Choroid plexus epithelial cell (primary cell): ENCODE results near the gene MMP8.
"Not testable (repeated sequence)": the region's sequence is repeated elsewhere in the genome, so short reads cannot be mapped to it uniquely, and the experiment has no call there.

Source experiments
- DNase-seq: peaks from one replicate; pipeline ENCODE4 v3.0.0-alpha.2; 2010; ENCODE audit warnings: low read depth
- H3K4me3 ChIP-seq: 2 replicates; pipeline ENCODE4 v1.5.1; 2011; ENCODE audit warnings: low read depth, mild to moderate bottlenecking, control low read depth, low read length, moderate library complexity
- TF ChIP-seq, protein P1 (sequence below): conservative IDR thresholded peaks from 2 replicates; pipeline ENCODE4 v1.5.1; 2011; ENCODE audit warnings: low read depth, mild to moderate bottlenecking, control low read depth, inconsistent platforms, low read length, moderate library complexity

The MMP8 gene

DNA sequence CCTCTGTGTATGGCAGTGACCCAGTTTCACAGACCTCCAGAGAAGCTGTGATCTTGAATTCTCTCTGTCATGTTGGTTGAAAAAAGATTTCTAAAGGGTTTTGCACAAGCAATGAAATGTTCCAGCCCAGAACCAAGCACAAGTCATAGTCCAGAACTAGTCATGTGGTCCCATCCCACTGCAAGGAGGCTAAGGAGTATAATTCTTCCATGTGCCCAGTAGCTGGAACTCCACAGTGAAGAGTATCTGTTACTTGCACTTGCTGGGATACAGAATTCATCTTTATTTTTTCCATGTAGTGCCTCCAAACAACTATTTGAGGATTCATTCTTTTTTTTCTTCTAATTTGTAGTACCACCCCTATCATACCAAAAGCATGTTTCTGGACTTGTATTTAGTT lies 9.9 kb upstream of the MMP8 start:
- TF ChIP-seq, protein P1, sequence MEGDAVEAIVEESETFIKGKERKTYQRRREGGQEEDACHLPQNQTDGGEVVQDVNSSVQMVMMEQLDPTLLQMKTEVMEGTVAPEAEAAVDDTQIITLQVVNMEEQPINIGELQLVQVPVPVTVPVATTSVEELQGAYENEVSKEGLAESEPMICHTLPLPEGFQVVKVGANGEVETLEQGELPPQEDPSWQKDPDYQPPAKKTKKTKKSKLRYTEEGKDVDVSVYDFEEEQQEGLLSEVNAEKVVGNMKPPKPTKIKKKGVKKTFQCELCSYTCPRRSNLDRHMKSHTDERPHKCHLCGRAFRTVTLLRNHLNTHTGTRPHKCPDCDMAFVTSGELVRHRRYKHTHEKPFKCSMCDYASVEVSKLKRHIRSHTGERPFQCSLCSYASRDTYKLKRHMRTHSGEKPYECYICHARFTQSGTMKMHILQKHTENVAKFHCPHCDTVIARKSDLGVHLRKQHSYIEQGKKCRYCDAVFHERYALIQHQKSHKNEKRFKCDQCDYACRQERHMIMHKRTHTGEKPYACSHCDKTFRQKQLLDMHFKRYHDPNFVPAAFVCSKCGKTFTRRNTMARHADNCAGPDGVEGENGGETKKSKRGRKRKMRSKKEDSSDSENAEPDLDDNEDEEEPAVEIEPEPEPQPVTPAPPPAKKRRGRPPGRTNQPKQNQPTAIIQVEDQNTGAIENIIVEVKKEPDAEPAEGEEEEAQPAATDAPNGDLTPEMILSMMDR, result peak; percentile 4
- no peak for DNase-seq
- no peak overlapping the region for H3K4me3 ChIP-seq

DNA sequence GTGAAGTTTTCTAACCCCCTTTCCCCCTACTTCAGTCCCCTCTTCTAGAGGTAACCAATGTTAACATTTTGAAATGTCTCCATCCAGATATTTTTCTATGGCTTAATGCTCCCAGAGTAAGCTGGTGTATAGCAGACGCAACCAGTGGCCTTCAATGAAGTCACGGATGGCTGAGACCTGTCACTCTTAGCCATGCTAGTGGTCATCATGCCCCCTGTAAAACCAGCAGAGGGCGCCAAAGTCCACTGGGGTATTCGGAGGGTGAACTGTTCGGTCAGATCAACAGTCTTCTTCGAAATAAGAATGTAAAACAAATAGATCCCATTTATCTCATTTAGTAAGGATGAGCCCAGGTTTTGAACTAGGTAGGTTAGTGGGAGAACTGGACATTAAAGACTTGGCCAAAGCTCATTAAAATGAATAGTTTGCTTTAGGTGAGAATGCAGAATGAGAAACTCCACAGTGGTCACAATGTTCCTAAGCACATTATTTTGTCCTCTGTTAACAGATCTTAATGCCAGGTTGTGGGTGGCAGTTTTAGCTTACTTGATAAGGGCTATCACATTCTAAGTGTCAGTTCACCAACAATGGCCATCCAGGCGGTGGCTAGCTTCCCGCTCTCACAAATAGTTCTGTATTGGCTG lies 8.6 kb upstream of the MMP8 start:
- H3K4me3 ChIP-seq, result no peak overlapping the region
- TF ChIP-seq, protein P1, result peak; percentile 91
- peak; percentile 61 for DNase-seq

DNA sequence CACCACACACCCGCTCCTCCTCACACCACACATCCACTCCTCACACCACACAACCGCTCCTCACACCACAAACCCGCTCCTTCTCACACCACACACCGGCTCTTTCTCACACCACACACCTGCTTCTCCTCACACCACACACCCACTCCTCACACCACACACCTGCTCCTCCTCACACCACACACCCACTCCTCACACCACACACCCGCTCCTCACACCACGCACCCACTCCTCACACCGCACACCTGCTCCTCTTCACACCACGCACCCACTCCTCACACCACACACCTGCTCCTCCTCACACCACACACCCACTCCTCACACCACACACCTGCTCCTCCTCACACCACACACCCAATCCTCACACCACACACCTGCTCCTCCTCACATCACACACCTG lies 6.2 kb upstream of the MMP8 start:
- not testable (repeated sequence) for H3K4me3 ChIP-seq, DNase-seq

DNA sequence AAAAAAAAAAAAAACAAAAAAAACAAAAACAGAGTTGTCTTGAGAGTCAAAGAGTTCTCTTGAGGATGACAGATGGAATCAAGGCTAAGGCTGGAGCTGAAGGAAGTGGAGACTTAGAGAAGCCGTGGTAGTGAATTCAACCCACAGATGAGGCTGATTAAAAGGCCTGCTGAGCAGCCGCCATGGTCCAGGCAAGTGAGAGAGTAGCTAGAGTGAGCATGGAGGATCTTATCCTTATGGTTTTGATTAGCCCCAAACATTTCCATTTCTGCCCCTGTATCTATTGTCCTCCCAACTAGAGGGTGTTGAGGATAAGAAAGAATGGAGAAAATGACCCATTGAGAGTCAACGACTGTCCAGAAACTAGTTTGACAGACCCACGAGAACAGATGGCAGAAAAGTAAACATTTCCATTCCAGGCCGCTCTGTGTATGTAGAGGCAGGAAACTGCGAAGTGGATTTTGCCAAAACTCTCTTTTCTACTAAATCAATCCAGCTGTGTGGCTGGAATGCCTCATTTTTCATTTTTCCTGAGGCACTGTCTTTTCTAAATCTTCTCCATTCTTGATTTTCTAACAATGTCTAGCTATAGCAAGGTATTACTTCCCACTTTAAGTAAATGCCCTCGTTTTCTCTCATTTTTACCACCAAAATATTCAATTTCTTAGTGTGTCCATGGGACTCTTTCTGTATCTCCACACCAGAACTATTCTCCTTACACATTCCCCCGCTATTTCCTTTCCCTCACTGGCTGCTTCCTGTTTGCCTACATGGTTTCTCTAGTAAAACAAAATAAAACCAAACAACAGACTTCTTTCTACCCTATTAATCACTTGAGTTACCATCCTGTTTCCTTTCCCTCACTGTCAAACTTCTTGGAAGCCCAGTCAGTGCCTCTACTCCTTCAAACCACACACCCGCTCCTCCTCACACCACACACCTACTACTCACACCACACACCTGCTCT lies 5.4 kb upstream of the MMP8 start:
- DNase-seq, result no peak
- no peak overlapping the region for H3K4me3 ChIP-seq
- TF ChIP-seq, protein P1, result no peak

DNA sequence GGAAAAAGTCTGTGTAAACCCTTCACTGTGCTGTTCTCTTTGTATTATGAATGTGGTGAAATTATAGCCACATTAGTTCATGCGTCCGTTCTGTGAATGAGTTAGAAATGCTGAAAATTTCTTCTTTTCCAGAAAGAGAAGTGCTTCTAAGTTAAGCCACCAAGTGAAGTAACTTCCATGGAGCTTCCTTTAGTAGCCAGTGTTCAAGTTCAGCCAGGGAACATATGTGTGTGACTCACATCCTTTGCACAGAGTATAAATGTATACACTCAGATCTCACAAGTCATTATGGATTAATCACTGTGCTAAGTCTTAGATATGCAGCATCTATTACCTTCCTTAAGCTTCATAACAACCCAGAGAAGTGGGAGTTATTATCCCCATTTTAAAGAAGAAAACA lies 3.1 kb upstream of the MMP8 start:
- H3K4me3 ChIP-seq, result no peak overlapping the region
- TF ChIP-seq, protein P1, result no peak
- DNase-seq, result peak; percentile 47

DNA sequence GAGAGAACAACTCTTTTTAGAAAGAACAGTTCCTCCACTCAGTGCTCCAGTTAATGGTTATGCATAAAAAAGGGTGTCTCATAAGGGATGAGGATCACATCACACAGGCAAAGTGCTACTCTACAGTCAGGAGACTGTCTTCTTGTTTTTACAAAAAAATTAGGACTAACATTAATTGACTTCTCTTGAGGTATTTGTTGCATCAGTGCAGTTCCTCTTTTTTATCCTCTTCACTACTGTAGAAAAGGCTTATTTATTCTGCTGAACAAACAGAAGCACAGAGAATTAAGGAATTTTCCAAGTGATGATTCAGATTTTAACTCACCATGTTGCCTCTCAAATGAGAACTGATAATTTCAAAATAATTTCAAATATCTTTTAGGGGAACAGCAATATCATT lies 1.9 kb downstream of the MMP8 start:
- TF ChIP-seq, protein P1, result no peak
- no peak for DNase-seq
- H3K4me3 ChIP-seq, result no peak overlapping the region

DNA sequence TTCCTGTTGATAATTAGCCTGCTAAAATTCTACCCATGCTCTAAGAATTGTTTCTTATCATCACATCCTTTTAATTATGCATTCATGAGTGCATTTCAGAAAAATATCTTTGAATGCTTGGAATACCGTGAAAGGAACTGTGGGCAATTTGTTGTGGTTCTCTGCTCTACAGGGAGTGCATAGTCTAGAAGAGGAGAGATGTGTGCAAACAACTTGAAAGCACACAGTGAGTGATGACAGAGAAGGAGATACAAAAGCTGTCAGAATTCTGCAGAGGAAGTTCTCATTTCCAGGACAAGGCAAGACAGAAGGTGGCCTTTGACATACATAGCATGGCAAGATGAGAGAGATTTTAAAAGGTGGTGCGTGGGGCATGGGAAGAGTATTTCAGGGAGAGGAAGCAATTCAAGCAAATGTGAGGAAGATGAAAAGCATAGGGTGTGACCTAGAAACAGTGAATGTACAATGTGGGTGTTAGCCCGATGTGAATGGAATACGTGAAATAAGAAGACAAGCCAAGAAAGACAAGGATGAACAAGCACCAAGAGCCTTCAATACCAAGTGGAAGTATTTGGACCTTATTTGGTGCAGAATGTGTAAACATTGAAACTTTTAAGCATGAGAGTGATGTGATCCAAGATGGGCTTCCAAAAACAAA lies 5.0 kb downstream of the MMP8 start:
- peak; percentile 16 for DNase-seq
- no peak overlapping the region for H3K4me3 ChIP-seq
- TF ChIP-seq, protein P1, result no peak
